CD14-positive monocyte (primary cell): Measurements from ENCODE around the gene STAT4. TPM values are rescaled to one million over a fixed set of nuclear protein-coding genes. Genes with fewer than 3 reads are reported as not detected.

Source experiments
- DNase-seq, 3 donors: peaks; one replicate each; pipeline ENCODE4 v3.0.0-alpha.2; 2011 to 2022
- H2AFZ ChIP-seq: 2 replicates; pipeline ENCODE4 v1.6.0; 2012; ENCODE audit warnings: mild to moderate bottlenecking, low read depth, low read length, inconsistent platforms; ENCODE audit not compliant: insufficient read depth, poor library complexity, severe bottlenecking
- H3K27ac ChIP-seq, 2 donors: 1 replicate in 1 of 2; 2 replicates in 1 of 2; pipeline ENCODE4 v1.5.1; 2012 to 2013; ENCODE audit warnings: low read length in 2 of 2, control low read depth in 1 of 2, inconsistent platforms in 1 of 2, low read depth in 1 of 2, mild to moderate bottlenecking in 1 of 2
- H3K27me3 ChIP-seq, 2 donors: one replicate each; pipeline versions ENCODE4 v1.6.0 to v1.6.1; 2011 to 2013; ENCODE audit warnings: low read length in 2 of 2; ENCODE audit not compliant: control insufficient read depth in 2 of 2, insufficient read depth in 2 of 2
- H3K36me3 ChIP-seq, 2 donors: replicated peaks in 1 of 2; 1 replicate in 1 of 2; 2 replicates in 1 of 2; pipeline versions ENCODE4 v1.5.1 to v1.6.1; 2012 to 2013; ENCODE audit warnings: low read length in 2 of 2, control low read depth in 1 of 2, inconsistent platforms in 1 of 2, mild to moderate bottlenecking in 1 of 2; ENCODE audit not compliant: insufficient read depth in 2 of 2, control insufficient read depth in 1 of 2
- H3K4me1 ChIP-seq, 2 donors: 1 replicate in 1 of 2; 2 replicates in 1 of 2; pipeline versions ENCODE4 v1.5.1 to v1.6.1; 2012 to 2013; ENCODE audit warnings: low read length in 2 of 2, control low read depth in 1 of 2, inconsistent platforms in 1 of 2, mild to moderate bottlenecking in 1 of 2, moderate library complexity in 1 of 2; ENCODE audit not compliant: insufficient read depth in 2 of 2, control insufficient read depth in 1 of 2
- H3K4me2 ChIP-seq: replicated peaks from 2 replicates; pipeline ENCODE3; 2012; ENCODE audit warnings: low read length, moderate library complexity, mild to moderate bottlenecking; ENCODE audit not compliant: poor library complexity, severe bottlenecking; ENCODE audit errors: extremely low read depth
- H3K4me3 ChIP-seq, 3 experiments: fragments of 200-600 bp in 1 of 3; sonication (generic) in 1 of 3; replicated peaks in 1 of 3; 1 replicate in 2 of 3; 2 replicates in 1 of 3; pipeline ENCODE4 v1.5.1; 2011 to 2013; ENCODE audit warnings: low read length in 3 of 3, mild to moderate bottlenecking in 3 of 3, control low read depth in 2 of 3, low read depth in 2 of 3, inconsistent platforms in 1 of 3, moderate library complexity in 1 of 3
- H3K79me2 ChIP-seq: 2 replicates; pipeline ENCODE4 v1.6.0; 2012; ENCODE audit warnings: mild to moderate bottlenecking, control low read depth, inconsistent platforms, low read length, moderate library complexity; ENCODE audit not compliant: insufficient read depth
- H3K9ac ChIP-seq: 2 replicates; pipeline ENCODE4 v1.6.0; 2017; ENCODE audit warnings: low read length, mild to moderate bottlenecking; ENCODE audit not compliant: insufficient read depth, poor library complexity, severe bottlenecking
- H3K9me3 ChIP-seq, 2 donors: replicated peaks in 1 of 2; 1 replicate in 1 of 2; 2 replicates in 1 of 2; pipeline versions ENCODE4 v1.5.1 to v1.6.1; 2012 to 2013; ENCODE audit warnings: low read length in 2 of 2, control low read depth in 1 of 2; ENCODE audit not compliant: control insufficient read depth in 1 of 2, insufficient read depth in 1 of 2
- H4K20me1 ChIP-seq: 2 replicates; pipeline ENCODE4 v1.6.0; 2012; ENCODE audit warnings: mild to moderate bottlenecking, low read length, control low read depth, moderate library complexity; ENCODE audit not compliant: insufficient read depth
- H3K27ac Mint-ChIP-seq, 7 donors: one replicate each; pipeline ENCODE4 v1.8.0; 2020; ENCODE audit warnings: mild to moderate bottlenecking in 7 of 7, mixed read lengths in 7 of 7, moderate library complexity in 6 of 7, inconsistent platforms in 2 of 7
- H3K27me3 Mint-ChIP-seq, 3 donors: one replicate each; pipeline ENCODE4 v1.8.0; 2021 to 2022; ENCODE audit warnings: low read depth in 3 of 3, mild to moderate bottlenecking in 3 of 3, mixed read lengths in 3 of 3, moderate library complexity in 3 of 3, inconsistent platforms in 1 of 3
- H3K36me3 Mint-ChIP-seq, 2 donors: one replicate each; pipeline ENCODE4 v1.8.0; 2020; ENCODE audit warnings: mixed read lengths in 2 of 2, inconsistent platforms in 1 of 2, mild to moderate bottlenecking in 1 of 2
- H3K4me1 Mint-ChIP-seq: one replicate; pipeline ENCODE4 v1.8.0; 2020; ENCODE audit warnings: mild to moderate bottlenecking, mixed read lengths
- H3K4me3 Mint-ChIP-seq, 2 donors: one replicate each; pipeline ENCODE4 v1.8.0; 2020; ENCODE audit warnings: mild to moderate bottlenecking in 2 of 2, mixed read lengths in 2 of 2, moderate library complexity in 1 of 2
- H3K9me3 Mint-ChIP-seq, 7 donors: one replicate each; pipeline ENCODE4 v1.8.0; 2020 to 2022; ENCODE audit warnings: mixed read lengths in 7 of 7, mild to moderate bottlenecking in 6 of 7, moderate library complexity in 6 of 7, inconsistent platforms in 2 of 7
- WGBS: methylation state at CpG from one replicate; pipeline ENCODE4 v1.1.5; 2013; ENCODE audit warnings: missing lambda C conversion rate; ENCODE audit not compliant: insufficient coverage; 5-methylcytosine and 5-hydroxymethylcytosine counted together
- intact Hi-C, 2 donors: fragments of 100-400 bp; cut with micrococcal nuclease; formaldehyde crosslinking; loops; one replicate each; pipeline versions ENCODE4 v1.15.0 to v1.15.1; 2023
- polyA plus RNA-seq, 3 donors: library from polyadenylated mRNA; depleted of rRNA in 1 of 3; unstranded in 2 of 3; stranded (reverse) in 1 of 3; fragments of 300-500 nt in 2 of 3; fragments of >200 nt in 1 of 3; fragmentation: Illumina TruSeq in 2 of 3; gene quantifications; 1 replicate in 2 of 3; 2 replicates in 1 of 3; pipeline ENCODE4 v1.2.3, GENCODE V29; 2012 to 2021
- TF ChIP-seq, protein P1 (sequence below): fragments of 200-600 bp; IDR thresholded peaks from one replicate; pipeline ENCODE4 v1.8.0; 2022; ENCODE audit warnings: antibody characterized with exemption, mild to moderate bottlenecking

The STAT4 gene
- polyA plus RNA-seq, 3 donors: 0.31 to 0.52 (median 0.31) TPM

GRCh38 chr2:190999949-191000665, 150.7 kb downstream of the STAT4 start:
- Histone ChIP-seq H3K4me2 (no peak overlapping the region), H3K9ac (no peak overlapping the region), H4K20me1 (peaks cover 99% of the 10 kb centered on the region), H3K4me1 (peaks cover 6 to 11% of the 10 kb centered on the region in 2 donors), H3K36me3 (peaks cover 99 to 100% of the 10 kb centered on the region in 2 donors), H3K27me3 (no peaks in the 10 kb centered on the region), H3K4me3 (no peak overlapping the region), H3K79me2 (peaks cover 30% of the 10 kb centered on the region), H2AFZ (no peak overlapping the region), H3K27ac (peak overlapping the region in 1 of 2 donors; percentile 38), H3K9me3 (peaks cover 6 to 10% of the 10 kb centered on the region in 2 donors)
- peak overlapping the region in 1 of 7 donors; percentile 37 for H3K27ac Mint-ChIP-seq
- intact Hi-C loops: loop anchor here (10.0 kb wide), 1 partner anchor 95 kb away; no protein-coding TSS in a partner anchor
- H3K36me3 Mint-ChIP-seq: peaks cover 92 to 95% of the 10 kb centered on the region in 2 donors
- H3K27me3 Mint-ChIP-seq: no peaks in the 10 kb centered on the region
- WGBS: 100% methylated on average over 4 of the region's 9 CpGs
- TF ChIP-seq, protein P1, sequence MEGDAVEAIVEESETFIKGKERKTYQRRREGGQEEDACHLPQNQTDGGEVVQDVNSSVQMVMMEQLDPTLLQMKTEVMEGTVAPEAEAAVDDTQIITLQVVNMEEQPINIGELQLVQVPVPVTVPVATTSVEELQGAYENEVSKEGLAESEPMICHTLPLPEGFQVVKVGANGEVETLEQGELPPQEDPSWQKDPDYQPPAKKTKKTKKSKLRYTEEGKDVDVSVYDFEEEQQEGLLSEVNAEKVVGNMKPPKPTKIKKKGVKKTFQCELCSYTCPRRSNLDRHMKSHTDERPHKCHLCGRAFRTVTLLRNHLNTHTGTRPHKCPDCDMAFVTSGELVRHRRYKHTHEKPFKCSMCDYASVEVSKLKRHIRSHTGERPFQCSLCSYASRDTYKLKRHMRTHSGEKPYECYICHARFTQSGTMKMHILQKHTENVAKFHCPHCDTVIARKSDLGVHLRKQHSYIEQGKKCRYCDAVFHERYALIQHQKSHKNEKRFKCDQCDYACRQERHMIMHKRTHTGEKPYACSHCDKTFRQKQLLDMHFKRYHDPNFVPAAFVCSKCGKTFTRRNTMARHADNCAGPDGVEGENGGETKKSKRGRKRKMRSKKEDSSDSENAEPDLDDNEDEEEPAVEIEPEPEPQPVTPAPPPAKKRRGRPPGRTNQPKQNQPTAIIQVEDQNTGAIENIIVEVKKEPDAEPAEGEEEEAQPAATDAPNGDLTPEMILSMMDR: no peak
- DNase-seq: no peak
- H3K4me3 Mint-ChIP-seq: no peak overlapping the region
- peaks cover 0 to 9% (median 7%) of the 10 kb centered on the region in 7 donors for H3K9me3 Mint-ChIP-seq
- peaks cover 8% of the 10 kb centered on the region for H3K4me1 Mint-ChIP-seq

- Mint-ChIP-seq H3K36me3 (peaks cover 89 to 93% of the 10 kb centered on the region in 2 donors), H3K27me3 (no peaks in the 10 kb centered on the region), H3K4me3 (no peak overlapping the region), H3K9me3 (peaks cover 0 to 7% (median 5%) of the 10 kb centered on the region in 7 donors), H3K27ac (peak overlapping the region in 1 of 7 donors; percentile 59), H3K4me1 (peaks cover 8% of the 10 kb centered on the region)
- Histone ChIP-seq H3K4me3 (no peak overlapping the region), H3K4me1 (peaks cover 6 to 11% of the 10 kb centered on the region in 2 donors), H3K36me3 (peaks cover 97 to 100% of the 10 kb centered on the region in 2 donors), H3K4me2 (no peak overlapping the region), H3K9me3 (peaks cover 6 to 7% of the 10 kb centered on the region in 2 donors), H3K79me2 (peaks cover 24% of the 10 kb centered on the region), H3K27me3 (no peaks in the 10 kb centered on the region), H3K9ac (no peak overlapping the region), H3K27ac (no peak overlapping the region), H4K20me1 (peaks cover 98% of the 10 kb centered on the region), H2AFZ (no peak overlapping the region)
- 94% methylated on average over 5 of the region's 7 CpGs for WGBS
- intact Hi-C loops: loop anchor here in 1 of 2 donors (10.0 kb wide), 1 partner anchor 94 kb away; no protein-coding TSS in a partner anchor
- TF ChIP-seq, protein P1: no peak
- DNase-seq: no peak
Measured at GRCh38 chr2:190999058-190999457, 151.7 kb downstream of the STAT4 start.
